Left cardiac atrium (tissue), 4 donors: ENCODE measurements around the gene TBX3. TPM values are rescaled to one million over a fixed set of nuclear protein-coding genes. Genes with fewer than 3 reads are reported as not detected.
"Not testable (repeated sequence)": the region's sequence is repeated elsewhere in the genome, so short reads cannot be mapped to it uniquely, and the experiment has no call there.

Experiments used
- ATAC-seq, 2 donors: fragments of 200-7000 bp; cut with Tn5 transposase; one replicate each; pipeline ENCODE4 v1.9.1; 2020; ENCODE audit warnings: mild to moderate bottlenecking in 2 of 2, moderate library complexity in 2 of 2
- DNase-seq: peaks from one replicate; pipeline ENCODE4 v3.0.0-alpha.2; 2020
- intact Hi-C, 2 donors: fragments of 100-400 bp; cut with DNase I; formaldehyde crosslinking; loops; one replicate each; pipeline versions ENCODE4 v1.14.1 to v1.15.1; 2022 to 2023
- long read RNA-seq: library from polyadenylated mRNA; unstranded; transcript quantifications from one replicate; pipeline ENCODE4 v2.0.0, GENCODE V29; 2021
- total RNA-seq, 2 donors: library from RNA; stranded (reverse); fragmentation: NEBNext Ultra II Directional; extraction: Animal tissue kit (Norgen Biotek cat#: 25700); gene quantifications; one replicate each; pipeline ENCODE4 v1.2.1, GENCODE V29; 2021
- donor health status: DM: no; HTN: yes; CAD: no.
- donor health status: DM: no; HTN: yes; CAD: no; lungs with severe emphysema.
- donor health status: DM: yes; HTN: yes; CAD: no.
- donor health status: Dilated cardiomyopathy.

The TBX3 gene
- total RNA-seq = 10 to 100 TPM in 1 of 2 donors, 1 to 10 TPM in 1; 7.7 to 14.3 TPM
- long read RNA-seq, partial matches to known transcripts = 11 of 11 reads
- long read RNA-seq, other reads (novel, unspliced or antisense) = 0 of 11 reads

DNA sequence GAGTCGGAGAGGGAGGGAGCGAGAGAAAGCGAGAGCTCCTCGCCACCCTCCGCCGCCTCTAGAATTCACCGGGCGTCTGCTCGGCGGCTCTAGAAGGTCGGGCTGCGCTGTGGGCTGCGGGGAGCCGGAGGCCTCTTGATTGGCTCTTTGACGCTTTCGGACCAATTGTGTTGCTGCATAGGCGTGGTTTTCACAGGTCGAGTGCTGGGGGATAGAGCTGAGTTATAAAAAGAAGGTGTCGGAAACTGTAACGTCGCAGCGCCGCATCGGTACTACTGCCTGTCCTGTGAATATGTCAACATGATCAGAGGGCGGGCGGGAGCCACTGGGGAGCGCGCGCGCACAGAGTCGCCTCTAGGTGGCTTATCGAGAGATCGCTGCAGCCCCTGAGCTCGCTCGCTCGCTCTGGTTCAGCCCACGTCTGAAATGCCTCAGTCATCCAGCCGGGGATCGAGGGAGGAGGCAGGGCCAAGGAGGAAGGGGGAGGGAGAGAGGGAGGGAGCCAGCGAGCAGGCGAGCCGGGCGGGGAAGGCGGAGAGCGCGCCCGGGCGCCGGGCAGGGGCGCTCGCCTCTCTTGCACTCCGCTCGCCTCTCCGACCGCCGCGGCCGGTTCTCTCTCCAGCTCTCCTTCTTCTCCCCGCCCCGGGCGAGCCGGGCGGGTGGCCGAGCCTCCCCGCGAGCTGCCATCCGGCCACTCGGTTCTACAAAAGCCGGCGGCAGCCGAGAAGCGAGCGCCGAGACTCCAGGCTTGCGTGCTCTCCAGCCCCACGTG is at the start of gene TBX3:
Gene TBX3 (minus strand): TSS at position 78 of the 772 bp plus-strand sequence. CDS start 975 bp downstream, outside the sequence.
- intact Hi-C loops = loop anchor here in 1 of 2 donors (5.0 to 10.0 kb wide), 2 partner anchors 113 to 651 kb away; no protein-coding TSS in a partner anchor
- ATAC-seq (peak; percentile 92 to 95), DNase-seq (peak; percentile 92)

DNA sequence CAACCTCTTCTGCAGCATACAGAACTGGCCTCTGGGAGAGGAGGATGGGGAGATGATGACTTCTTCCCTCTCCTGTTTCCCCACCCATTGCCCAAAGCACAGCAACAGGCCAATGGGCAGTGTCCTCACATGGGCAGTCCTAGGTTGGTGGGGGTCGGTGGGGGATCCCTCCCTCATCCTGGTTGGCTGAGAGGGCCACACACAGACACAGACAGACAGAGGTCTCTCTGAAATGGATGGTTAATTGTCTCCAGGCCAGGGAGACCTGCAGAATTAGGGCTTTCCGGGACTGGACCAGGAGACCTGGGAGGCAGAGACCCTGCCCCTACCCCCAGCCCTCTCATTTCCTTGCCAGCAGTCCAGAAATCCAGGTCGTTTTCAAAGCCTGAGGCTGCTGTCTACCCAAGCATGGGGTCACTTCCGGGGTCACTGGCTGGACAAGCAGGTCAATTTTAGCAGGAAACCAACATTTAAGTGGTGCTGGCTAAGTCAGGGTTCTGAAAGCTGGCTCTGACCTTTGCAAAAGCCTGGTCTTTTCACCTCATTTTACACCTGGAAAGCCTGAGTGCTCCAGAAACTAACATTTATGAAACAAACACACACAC is 48.6 kb upstream of the TBX3 start:
- intact Hi-C loops = no loop called here
- DNase-seq (no peak), ATAC-seq (no peak)

DNA sequence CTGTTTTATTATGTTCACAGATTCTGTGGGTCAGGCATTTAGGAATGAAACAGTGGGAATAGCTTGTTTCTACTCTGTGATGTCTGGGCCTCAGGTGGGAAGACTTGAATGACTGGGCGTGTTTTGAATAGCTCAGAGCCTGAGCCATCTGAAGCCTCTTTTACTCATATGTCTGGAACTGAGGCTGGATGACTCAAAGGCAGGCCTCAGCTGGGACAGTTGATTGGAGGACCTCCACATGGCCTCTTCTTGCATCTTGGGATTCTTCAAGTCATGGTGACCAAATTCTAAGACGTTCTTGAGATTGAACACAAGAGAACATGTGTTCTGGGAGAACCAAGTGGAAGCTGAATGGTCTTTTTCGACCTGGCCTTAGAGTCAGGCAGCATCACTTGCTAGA is 45.8 kb upstream of the TBX3 start:
- intact Hi-C loops = no loop called here

DNA sequence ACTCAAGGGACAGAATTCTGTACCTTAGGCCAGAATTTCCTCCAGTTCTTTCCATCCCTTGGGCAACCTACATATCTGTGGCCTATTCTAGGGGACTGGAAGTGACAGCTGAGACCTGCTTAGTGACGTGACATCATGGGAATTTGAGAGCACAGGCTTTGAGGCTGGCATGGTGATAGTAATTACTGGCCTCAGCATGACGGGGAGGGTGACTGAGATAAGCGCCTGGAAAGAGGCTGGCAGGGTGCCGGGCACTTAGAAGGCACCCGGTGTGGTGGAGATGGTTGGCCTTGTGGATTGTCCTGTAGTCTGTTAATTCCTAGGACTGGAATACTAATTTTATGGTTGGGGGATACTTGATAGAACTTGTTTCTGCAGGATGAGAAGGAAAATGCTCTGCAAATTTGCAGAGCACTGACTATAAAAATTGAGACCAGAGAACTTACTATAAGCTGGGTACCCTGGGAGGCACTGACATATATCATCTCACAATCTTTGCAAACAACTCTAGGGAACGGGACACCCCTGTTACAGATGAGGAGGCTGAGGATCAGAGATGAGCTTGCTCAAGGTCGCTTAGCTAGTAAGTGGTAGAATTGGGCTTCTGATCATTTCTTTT is 42.2 kb upstream of the TBX3 start:
- DNase-seq (peak; percentile 70), ATAC-seq (peak; percentile 77 to 96)
- intact Hi-C loops = no loop called here

More for the DNA sequence above, 45.8 kb upstream of the TBX3 start:
- ATAC-seq (no peak), DNase-seq (no peak)

DNA sequence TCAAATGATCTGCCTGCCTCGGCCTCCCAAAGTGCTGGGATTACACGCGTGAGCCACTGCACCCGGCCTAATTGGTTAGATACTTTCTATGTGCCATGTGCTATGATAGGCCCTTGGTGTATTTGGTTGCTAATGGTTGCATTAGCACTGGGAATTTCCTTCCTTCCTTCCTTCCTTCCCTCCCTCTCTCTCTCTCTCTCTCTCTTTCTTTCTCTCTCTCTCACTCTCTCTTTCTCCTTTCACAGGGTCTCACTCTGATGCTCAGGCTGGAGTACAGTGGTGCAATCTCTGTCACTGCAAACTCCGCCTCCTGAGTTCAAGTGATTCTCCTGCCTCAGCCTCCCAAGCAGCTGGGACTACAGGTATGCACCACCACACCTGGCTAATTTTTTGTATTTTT is 38.2 kb upstream of the TBX3 start:
- DNase-seq, intact Hi-C loops, ATAC-seq: not testable (repeated sequence)

DNA sequence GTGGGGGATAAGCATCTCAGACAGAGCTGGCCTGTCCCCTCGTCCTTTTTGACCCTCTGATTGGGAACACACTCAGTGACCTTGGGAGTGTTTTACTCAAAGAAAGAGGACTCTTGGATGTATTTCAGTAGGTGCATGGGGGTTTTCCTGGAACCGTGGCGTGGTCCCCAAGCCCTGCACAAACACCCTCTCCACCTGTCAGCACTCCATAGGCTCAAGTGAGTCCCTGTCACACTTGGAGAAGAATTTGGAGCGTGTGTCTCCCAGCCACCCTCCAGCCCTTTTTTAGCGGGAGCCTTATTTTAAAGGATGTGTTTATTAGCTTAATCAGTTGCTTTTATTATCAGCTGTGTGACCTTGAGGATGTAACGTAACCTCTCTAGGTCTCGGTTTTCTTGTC is 37.3 kb upstream of the TBX3 start:
- peak in 1 of 2 donors; percentile 32 for ATAC-seq
- intact Hi-C loops = no loop called here
- no peak for DNase-seq

DNA sequence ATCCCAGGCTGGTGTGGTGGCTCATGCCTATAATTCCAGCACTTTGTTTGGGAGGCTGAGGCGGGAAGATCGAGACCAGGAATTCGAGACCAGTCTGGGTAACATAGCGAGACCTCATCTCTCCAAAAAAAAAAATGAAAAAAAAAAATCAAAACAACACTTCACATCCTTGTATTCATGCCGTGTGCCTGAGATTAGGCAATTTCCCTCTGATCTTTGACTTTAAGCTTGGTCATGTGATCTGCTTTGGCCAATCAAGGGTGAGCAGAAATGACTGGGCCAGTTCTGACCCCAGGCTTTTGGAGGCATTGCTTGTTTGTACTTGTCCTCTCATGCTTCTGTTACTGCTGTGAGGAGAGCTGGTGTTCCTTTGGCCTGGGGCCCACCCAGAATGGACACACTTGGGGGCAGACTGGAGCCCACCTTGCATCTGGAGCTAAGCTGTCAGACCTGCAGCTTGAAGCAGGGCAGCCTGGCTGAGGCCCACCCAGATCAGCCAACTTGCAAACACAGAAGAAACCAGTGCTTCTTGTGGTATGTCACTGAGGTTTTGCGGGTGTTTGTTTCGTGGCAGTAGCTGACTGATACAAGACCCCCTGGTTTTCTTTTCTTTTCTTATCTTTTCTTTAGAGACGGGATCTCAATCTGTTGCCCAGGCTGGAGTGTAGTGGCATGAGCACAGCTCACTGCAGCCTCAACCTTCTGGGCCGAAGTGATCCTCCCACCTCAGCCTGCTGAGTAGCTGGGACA is 29.7 kb upstream of the TBX3 start:
- ATAC-seq (no peak), DNase-seq (no peak)
- intact Hi-C loops = no loop called here

DNA sequence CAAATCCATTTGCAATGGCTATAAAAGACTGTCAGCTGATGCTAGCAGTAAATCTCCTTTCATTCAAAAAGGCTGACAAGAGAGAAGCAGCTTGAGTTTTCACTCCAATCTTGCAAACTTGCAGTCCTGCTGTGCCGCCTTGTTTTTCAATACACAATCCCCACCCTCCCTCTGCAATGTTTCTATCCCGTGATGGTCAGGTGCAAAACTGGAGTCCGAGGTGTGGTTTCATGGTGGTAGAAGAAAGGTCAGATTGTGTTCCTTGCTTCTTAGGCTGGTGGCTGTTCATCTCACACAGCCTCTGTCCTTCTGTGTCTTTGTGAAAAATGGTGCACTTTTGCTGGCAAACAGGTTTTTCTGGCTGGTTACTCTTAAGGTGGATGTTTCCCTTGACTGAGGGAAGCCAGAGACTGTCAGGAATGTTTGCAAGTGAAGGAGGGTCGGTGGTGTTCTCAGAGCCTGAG is 27.7 kb upstream of the TBX3 start:
- intact Hi-C loops = no loop called here
- DNase-seq (no peak), ATAC-seq (no peak)

DNA sequence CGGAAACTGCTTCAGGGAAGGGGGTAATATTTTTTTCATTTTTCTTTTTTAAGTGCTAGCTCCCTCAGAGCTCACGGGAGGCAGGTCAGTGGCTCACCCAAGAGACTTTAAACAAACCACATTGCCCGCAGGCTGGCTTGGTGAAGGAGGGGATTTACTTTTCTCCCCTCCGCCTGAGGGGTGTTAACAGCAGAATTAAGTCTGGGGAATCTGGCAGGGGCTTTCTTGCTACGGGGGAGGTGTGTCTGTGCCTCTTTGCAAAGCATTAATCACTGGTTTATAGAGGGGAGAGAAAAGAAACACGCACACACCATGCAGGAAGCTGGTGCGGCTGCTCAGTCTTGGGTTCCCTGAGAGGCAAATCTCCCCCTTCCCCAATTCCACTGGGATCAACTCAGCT is 26.2 kb upstream of the TBX3 start:
- no peak for DNase-seq
- intact Hi-C loops = no loop called here
- no peak for ATAC-seq

DNA sequence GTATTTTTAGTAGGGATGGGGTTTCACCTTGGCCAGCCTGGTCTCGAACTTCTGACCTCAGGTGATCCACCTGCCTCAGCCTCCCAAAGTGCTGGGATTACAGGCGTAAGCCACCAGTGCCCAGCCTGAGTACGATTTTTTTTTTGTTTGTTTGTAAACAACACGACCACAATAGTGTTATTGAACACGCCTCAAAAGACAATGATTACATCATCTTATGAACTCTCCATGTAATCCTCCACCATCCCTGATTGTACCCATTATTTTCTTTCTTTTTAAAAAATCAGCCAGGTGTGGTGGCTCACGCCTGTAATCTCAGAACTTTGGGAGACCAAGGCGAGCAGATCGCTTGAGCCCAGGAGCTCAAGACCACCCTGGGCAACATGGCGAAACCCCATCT is 25.1 kb upstream of the TBX3 start:
- intact Hi-C loops = no loop called here
- ATAC-seq (no peak), DNase-seq (no peak)

DNA sequence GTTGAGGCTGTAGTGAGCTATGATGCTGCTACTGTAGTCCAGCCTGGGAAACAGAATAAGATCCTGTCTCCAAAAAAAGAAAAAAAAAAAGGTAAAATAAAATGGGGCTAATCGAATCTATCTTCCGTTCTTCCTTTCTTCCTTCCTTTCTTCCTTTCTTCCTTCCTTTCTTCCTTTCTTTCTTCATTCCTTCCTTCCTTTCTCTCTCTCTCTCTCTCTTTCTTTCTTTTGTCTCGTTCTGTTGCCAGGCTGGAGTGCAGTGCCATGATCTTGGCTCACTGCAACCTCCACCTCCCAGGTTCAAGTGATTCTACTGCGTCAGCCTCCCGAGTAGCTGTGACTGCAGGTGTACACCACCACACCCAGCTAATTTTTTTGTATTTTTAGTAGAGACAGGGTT is 24.6 kb upstream of the TBX3 start:
- ATAC-seq, DNase-seq, intact Hi-C loops: not testable (repeated sequence)

DNA sequence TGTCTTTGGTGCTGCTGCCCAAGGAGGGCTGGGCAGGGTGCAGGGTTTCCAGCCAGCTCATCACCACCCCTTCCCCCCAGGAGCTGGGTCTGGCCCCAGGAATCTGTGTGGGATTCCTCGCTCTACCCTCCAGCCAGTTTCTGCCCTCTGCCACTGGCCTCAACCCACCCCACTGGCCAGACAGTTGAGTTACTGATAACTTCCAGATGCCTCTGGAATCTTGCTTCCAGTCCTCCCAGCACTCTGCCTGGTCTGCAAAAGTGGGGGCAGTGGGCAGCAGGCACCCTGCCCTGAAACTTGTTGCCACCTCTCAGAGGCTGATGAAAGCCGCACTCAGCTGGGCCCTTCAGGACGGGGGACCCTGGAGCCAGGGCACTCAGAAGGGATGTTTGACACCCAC is 20.1 kb upstream of the TBX3 start:
- intact Hi-C loops = no loop called here
- ATAC-seq (peak; percentile 59 to 83), DNase-seq (no peak)

DNA sequence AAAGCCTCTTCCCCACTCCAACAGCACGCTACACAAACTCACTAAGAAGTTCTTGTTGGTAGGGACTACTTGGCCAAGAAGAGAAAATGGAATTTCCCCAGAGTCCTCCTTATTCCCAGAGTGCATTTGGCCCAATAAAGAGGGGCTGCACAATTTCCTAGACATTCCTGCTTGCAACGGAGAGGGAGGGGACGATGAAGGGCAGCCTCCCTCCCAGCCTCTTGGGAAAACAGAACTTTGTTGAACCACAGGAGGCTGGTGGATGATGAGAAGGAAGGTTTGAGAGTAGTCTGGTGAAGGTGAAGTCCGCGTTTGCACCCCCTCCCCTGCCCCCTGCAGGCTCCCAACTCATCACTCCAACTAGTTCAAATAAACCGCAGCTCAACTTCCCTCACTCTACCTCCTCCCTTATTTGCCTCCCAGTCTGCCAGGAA is 19.1 kb upstream of the TBX3 start:
- intact Hi-C loops = no loop called here
- DNase-seq (no peak), ATAC-seq (no peak)

DNA sequence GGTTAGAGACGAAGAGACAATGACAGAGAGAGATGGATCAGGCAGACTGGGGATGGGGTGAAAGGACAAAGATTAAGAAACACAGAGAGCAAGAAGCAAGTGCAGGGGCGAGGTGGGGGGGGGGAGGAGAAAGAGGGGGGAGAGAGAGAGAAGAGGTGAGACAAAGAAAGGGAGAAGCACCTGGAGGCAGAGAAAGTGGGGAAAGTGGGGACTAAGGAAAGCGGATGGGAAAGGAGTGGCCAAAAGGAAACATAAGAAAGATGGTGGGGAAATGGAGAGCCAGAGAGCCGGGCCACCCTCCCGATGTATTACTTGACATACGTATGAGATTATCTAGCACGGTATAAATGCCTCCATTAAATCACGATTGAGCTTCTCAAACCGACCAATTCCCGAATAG is 18.5 kb upstream of the TBX3 start:
- intact Hi-C loops = no loop called here
- no peak for DNase-seq

DNA sequence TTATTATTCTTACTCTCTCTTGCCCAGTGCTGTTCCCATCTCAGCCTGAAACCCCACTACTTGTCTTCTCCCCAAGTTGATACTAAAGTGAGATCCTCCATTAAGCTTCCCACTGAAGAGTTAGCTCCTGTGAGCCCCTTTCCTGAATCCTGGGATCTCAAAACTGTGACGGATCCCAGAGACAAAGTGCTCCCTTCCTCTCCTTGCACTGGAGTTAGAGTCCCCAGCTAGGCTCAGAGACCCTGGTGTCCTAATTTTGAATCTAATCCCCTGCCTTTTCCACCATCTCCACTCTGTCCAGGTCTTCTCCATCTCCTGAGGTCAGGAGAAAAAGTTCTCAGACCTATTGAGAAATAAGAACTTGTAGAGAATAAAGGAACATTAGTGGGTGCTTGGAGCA is 17.6 kb upstream of the TBX3 start:
- intact Hi-C loops = no loop called here
- no peak for ATAC-seq
- DNase-seq = no peak

More for the DNA sequence above, 18.5 kb upstream of the TBX3 start:
- ATAC-seq = no peak

DNA sequence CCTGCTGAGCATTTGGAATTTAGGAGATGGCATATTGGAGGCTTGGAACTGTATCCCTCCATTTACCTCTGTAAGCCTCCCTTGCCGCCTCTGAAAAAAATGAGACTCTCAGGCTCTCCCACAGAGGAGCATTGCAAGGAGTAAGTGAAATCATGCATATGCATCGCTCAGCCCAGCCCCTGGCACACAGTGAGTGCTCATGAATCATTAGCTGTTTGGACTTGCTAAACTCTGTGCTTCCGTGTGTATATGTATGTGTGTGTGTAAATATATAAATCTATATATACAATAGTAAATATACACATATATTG is 17.1 kb upstream of the TBX3 start:
- ATAC-seq (no peak), DNase-seq (no peak)
- intact Hi-C loops = no loop called here

DNA sequence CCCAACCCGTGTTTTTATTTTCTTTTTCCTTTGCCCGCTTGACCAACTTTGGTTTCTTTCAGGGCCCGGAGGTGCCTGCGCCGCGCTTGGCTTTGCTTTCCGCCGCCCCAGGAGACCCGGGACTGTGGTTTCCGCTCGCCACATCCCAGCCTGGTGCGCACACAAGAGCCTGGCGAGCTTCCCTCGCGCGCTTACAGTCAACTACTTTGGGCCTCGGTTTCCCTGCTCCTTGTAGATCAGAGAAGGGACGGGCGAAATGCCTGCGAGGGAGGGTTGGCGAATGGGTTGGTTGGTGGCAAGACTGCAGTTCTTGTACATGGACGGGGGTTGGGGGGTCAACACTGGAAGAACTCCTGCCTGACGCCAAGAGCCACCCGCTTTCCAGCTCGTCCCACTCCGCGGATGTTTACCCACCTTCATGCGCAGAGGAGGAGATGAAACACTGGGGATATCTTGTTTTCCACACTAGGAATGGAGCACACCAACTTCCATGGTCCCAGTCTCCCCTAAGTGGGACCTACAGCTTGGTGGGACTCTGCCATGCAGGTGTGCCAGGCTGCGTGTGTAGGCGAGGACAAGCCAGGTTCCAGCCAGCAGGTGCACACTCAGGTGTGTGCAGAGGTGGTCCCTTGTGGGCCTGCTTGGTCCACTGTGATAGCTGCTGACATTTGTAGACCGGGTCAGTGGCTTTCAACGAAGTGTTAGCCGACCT is 16.6 kb upstream of the TBX3 start:
- intact Hi-C loops = no loop called here
- ATAC-seq = no peak
- DNase-seq = no peak

DNA sequence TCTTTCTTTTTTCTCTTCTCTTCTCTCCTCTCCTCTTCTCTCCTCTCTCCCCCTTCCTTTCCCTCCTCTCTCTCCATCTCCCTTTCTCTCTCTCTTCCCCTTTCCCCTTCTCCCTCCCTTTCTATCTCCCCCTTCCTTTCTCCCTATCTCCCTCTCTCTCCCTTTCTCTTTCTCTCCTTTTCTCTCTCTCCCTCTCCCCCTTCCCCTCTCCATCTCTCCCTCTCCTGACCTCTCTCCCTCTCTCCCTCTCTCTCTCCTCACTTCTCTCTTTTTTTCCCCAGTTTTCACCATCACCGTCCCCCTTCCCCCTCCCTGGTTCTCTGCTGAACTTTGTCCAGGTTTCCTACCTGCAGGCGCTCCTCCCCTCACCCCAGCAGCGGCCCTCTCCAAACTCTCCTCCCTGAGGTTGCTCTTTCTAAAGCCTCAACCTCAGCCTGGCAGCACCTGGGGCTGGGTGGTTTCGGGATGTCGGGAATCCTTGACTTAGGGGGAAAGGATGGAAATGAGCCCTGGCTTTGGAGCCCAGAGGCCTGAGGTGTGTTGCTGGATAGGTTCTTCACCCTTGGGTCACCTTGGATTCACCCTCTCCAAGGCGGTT is 14.7 kb upstream of the TBX3 start:
- DNase-seq = no peak
- ATAC-seq = no peak
- intact Hi-C loops = no loop called here
